Thyroid gland (tissue), 4 donors: ENCODE measurements around the gene MDN1. TPM values are rescaled to one million over a fixed set of nuclear protein-coding genes. Genes with fewer than 3 reads are reported as not detected.
"Not testable (repeated sequence)": the region's sequence is repeated elsewhere in the genome, so short reads cannot be mapped to it uniquely, and the experiment has no call there.

Source experiments
- DNase-seq, 2 donors: peaks; one replicate each; pipeline ENCODE4 v3.0.0-alpha.2; 2019
- H3K27ac ChIP-seq, 3 donors: fragments of 200-600 bp; sonication (generic); 1 replicate in 2 of 3; 2 replicates in 1 of 3; pipeline ENCODE4 v1.5.1; 2016 to 2019; ENCODE audit warnings: mild to moderate bottlenecking in 1 of 3, moderate library complexity in 1 of 3
- H3K27me3 ChIP-seq: fragments of 200-600 bp; sonication (generic); one replicate; pipeline ENCODE4 v1.5.1; 2019
- H3K36me3 ChIP-seq, 2 donors: fragments of 200-600 bp; sonication (generic); one replicate each; pipeline ENCODE4 v1.5.1; 2016 to 2019
- H3K4me1 ChIP-seq, 2 donors: fragments of 200-600 bp; sonication (generic); one replicate each; pipeline ENCODE4 v1.5.1; 2017 to 2019
- H3K4me3 ChIP-seq, 3 donors: fragments of 200-600 bp; sonication (generic); replicated peaks in 1 of 3; 1 replicate in 2 of 3; 2 replicates in 1 of 3; pipeline ENCODE4 v1.5.1; 2016; ENCODE audit warnings: mild to moderate bottlenecking in 1 of 3
- H3K9me3 ChIP-seq: fragments of 200-600 bp; sonication (generic); one replicate; pipeline ENCODE4 v1.5.1; 2017
- CTCF ChIP-seq, 6 experiments: fragments of 200-600 bp in 3 of 6; fragments of 450-650 bp in 3 of 6; sonication (generic) in 3 of 6; IDR thresholded peaks; one replicate each; pipeline ENCODE4 v1.5.1; 2016 to 2019; ENCODE audit warnings: antibody characterized with exemption in 6 of 6, mild to moderate bottlenecking in 2 of 6, inconsistent platforms in 1 of 6, moderate library complexity in 1 of 6
- POLR2A ChIP-seq, 2 donors: fragments of 450-650 bp; IDR thresholded peaks; one replicate each; pipeline ENCODE4 v1.6.1; 2017; ENCODE audit warnings: antibody characterized with exemption in 2 of 2, mild to moderate bottlenecking in 2 of 2, moderate library complexity in 1 of 2
- whole genome bisulfite sequencing, 2 donors: methylation state at CpG; one replicate each; pipeline ENCODE4 v1.1.5; 2017; 5-methylcytosine and 5-hydroxymethylcytosine counted together
- intact Hi-C: fragments of 100-400 bp; cut with DNase I; formaldehyde crosslinking; loops from one replicate; pipeline ENCODE4 v1.15.1; 2023
- total RNA-seq, 4 donors: library from RNA; depleted of rRNA; stranded (reverse); fragments of >200 nt; gene quantifications; one replicate each; pipeline ENCODE4 v1.2.3, GENCODE V29; 2016

Gene MDN1
- total RNA-seq, 4 donors from 2014 or later, result 32.0 to 44.7 (median 40.1) TPM

GRCh38 chr6:89784838-89785237, 34.8 kb downstream of the MDN1 start:
- WGBS, 2 donors, result 92 to 97% methylated on average over 6 of the region's 6 CpGs
- TF ChIP-seq POLR2A (IDR thresholded peaks at IDR 0.05) (no peak), CTCF (IDR thresholded peaks at IDR 0.05) (no peak)
- Histone ChIP-seq H3K27ac (no peak overlapping the region), H3K4me3 (no peak overlapping the region), H3K36me3 (peaks cover 37 to 66% of the 10 kb centered on the region in 2 donors), H3K4me1 (no peaks in the 10 kb centered on the region), H3K9me3 (no peaks in the 10 kb centered on the region), H3K27me3 (no peaks in the 10 kb centered on the region)
- intact Hi-C loops, result no loop called here
- no peak for DNase-seq

GRCh38 chr6:89783293-89783692, 36.3 kb downstream of the MDN1 start:
- H3K27ac ChIP-seq, DNase-seq, H3K4me1 ChIP-seq, H3K27me3 ChIP-seq, intact Hi-C loops, H3K9me3 ChIP-seq, H3K4me3 ChIP-seq: not testable (repeated sequence)
- peaks cover 42 to 71% of the 10 kb centered on the region in 2 donors for H3K36me3 ChIP-seq
- 95 to 99% methylated on average over 7 of the region's 7 CpGs for WGBS, 2 donors

- WGBS, 2 donors, result 93 to 95% methylated on average over 1 of the region's 1 CpG
- no peaks in the 10 kb centered on the region for H3K4me1 ChIP-seq
These were observed 37.4 kb downstream of the MDN1 start for GRCh38 chr6:89782222-89782621.

GRCh38 chr6:89781070-89782034, 38.2 kb downstream of the MDN1 start:
- no peaks in the 10 kb centered on the region for H3K27me3 ChIP-seq
- WGBS, 2 donors, result 94 to 96% methylated on average over 6 of the region's 6 CpGs
- no peak for DNase-seq
- peaks cover 34 to 58% of the 10 kb centered on the region in 2 donors for H3K36me3 ChIP-seq
- TF ChIP-seq CTCF (IDR thresholded peaks at IDR 0.05) (no peak), POLR2A (IDR thresholded peaks at IDR 0.05) (no peak)
- no peaks in the 10 kb centered on the region for H3K4me1 ChIP-seq
- intact Hi-C loops, result no loop called here
- H3K9me3 ChIP-seq, result no peaks in the 10 kb centered on the region
- H3K27ac ChIP-seq, result no peak overlapping the region
- H3K4me3 ChIP-seq, result no peak overlapping the region

More at GRCh38 chr6:89782222-89782621, 37.4 kb downstream of the MDN1 start:
- intact Hi-C loops, result no loop called here
- no peak for TF ChIP-seq CTCF (IDR thresholded peaks at IDR 0.05)
- TF ChIP-seq POLR2A (IDR thresholded peaks at IDR 0.05), result no peak
- Histone ChIP-seq H3K27ac (no peak overlapping the region), H3K36me3 (peaks cover 37 to 61% of the 10 kb centered on the region in 2 donors), H3K27me3 (no peaks in the 10 kb centered on the region), H3K9me3 (no peaks in the 10 kb centered on the region), H3K4me3 (no peak overlapping the region)
- DNase-seq, result no peak

- Histone ChIP-seq H3K4me1 (no peaks in the 10 kb centered on the region), H3K9me3 (no peaks in the 10 kb centered on the region), H3K4me3 (no peak overlapping the region), H3K27me3 (no peaks in the 10 kb centered on the region), H3K36me3 (peaks cover 31 to 33% of the 10 kb centered on the region in 2 donors), H3K27ac (no peak overlapping the region)
- DNase-seq, result no peak
- intact Hi-C loops, result no loop called here
- 97 to 98% methylated on average over 2 of the region's 2 CpGs for WGBS, 2 donors
- TF ChIP-seq CTCF (IDR thresholded peaks at IDR 0.05) (no peak), POLR2A (IDR thresholded peaks at IDR 0.05) (no peak)
These were observed 42.1 kb downstream of the MDN1 start for GRCh38 chr6:89777455-89777854.
